GM21786 (cell line): ENCODE measurements around the gene SMCP.
A peak's percentile ranks its signal among the peaks of the same experiment; 100 is the strongest.

Experiments
- ATAC-seq: cut with Tn5 transposase; IDR thresholded peaks from one replicate; pipeline ENCODE4 v1.9.1; 2021; ENCODE audit not compliant: unreplicated experiment

The SMCP gene

GRCh38 chr1:152878042-152878441, at the start of gene SMCP:
SMCP (plus strand) TSS chr1:152878322; CDS start chr1:152884423, 6,101 bp downstream.
- ATAC-seq = no peak

GRCh38 chr1:152836870-152837269, 41.3 kb upstream of the SMCP start:
- ATAC-seq = no peak

GRCh38 chr1:152842556-152842955, 35.6 kb upstream of the SMCP start, which contains the start of gene LCE6A:
LCE6A (plus strand) TSS chr1:152842856; CDS start chr1:152843521, 665 bp downstream.
- no peak for ATAC-seq

- no peak for ATAC-seq
Measured at GRCh38 chr1:152855661-152856060, 22.5 kb upstream of the SMCP start.

GRCh38 chr1:152858062-152858461, 20.1 kb upstream of the SMCP start:
- ATAC-seq = no peak

- ATAC-seq = no peak
Measured at GRCh38 chr1:152859696-152860095, 18.4 kb upstream of the SMCP start, which contains the start of gene LCE7A. LCE7A (plus strand) TSS chr1:152859996; CDS start chr1:152860698, 702 bp downstream.

- ATAC-seq = no peak
Measured at GRCh38 chr1:152860129-152860528, 18.0 kb upstream of the SMCP start.

GRCh38 chr1:152861374-152861773, 16.7 kb upstream of the SMCP start:
- ATAC-seq = no peak

- no peak for ATAC-seq
Measured at GRCh38 chr1:152864443-152864842, 13.7 kb upstream of the SMCP start.

GRCh38 chr1:152866321-152866720, 11.8 kb upstream of the SMCP start:
- no peak for ATAC-seq

GRCh38 chr1:152869808-152870419, 8.2 kb upstream of the SMCP start:
- ATAC-seq = no peak

GRCh38 chr1:152870831-152871730, 7.0 kb upstream of the SMCP start:
- ATAC-seq = no peak

GRCh38 chr1:152871731-152872126, 6.4 kb upstream of the SMCP start:
- no peak for ATAC-seq

GRCh38 chr1:152873495-152873894, 4.6 kb upstream of the SMCP start:
- no peak for ATAC-seq

- no peak for ATAC-seq
Measured at GRCh38 chr1:152876827-152877226, 1.3 kb upstream of the SMCP start.

- no peak for ATAC-seq
Measured at GRCh38 chr1:152879559-152880198, 1.6 kb downstream of the SMCP start.

GRCh38 chr1:152880316-152880715, 2.2 kb downstream of the SMCP start:
- ATAC-seq = no peak

- ATAC-seq = peak; percentile 65
Measured at GRCh38 chr1:152880907-152881306, 2.8 kb downstream of the SMCP start.

GRCh38 chr1:152884085-152884484, 6.0 kb downstream of the SMCP start:
- no peak for ATAC-seq

- no peak for ATAC-seq
Measured at GRCh38 chr1:152884506-152884905, 6.4 kb downstream of the SMCP start.

- no peak for ATAC-seq
Measured at GRCh38 chr1:152884966-152885624, 7.0 kb downstream of the SMCP start.
